OCI-LY3 (cell line): ENCODE results near the gene ETF1.
A peak's percentile ranks its signal among the peaks of the same experiment; 100 is the strongest.

Experiments
- H2AFZ ChIP-seq: fragments of 200-600, 300-600 bp; shearing (Covaris generic); 2 replicates; pipeline ENCODE4 v1.6.0; 2014; ENCODE audit warnings: antibody characterized with exemption, low read depth, low read length
- H3K27ac ChIP-seq: fragments of 200-600, 300-600 bp; sonication (generic); 2 replicates; pipeline ENCODE4 v1.5.1; 2014; ENCODE audit warnings: mild to moderate bottlenecking, low read length, moderate library complexity, mixed read lengths
- H3K27me3 ChIP-seq: fragments of 200-600, 300-600 bp; sonication (generic); 2 replicates; pipeline ENCODE4 v1.6.1; 2014; ENCODE audit warnings: low read depth, low read length, mixed read lengths
- H3K36me3 ChIP-seq: fragments of 200-600, 300-600 bp; sonication (generic); replicated peaks from 2 replicates; pipeline ENCODE3; 2014; ENCODE audit warnings: low read depth, low read length, mixed read lengths
- H3K4me1 ChIP-seq: fragments of 300-600, 200-600 bp; sonication (generic); 2 replicates; pipeline ENCODE4 v1.6.1; 2014; ENCODE audit warnings: low read length, mixed read lengths
- H3K4me2 ChIP-seq: fragments of 200-600, 300-600 bp; sonication (generic); 2 replicates; pipeline ENCODE4 v1.6.1; 2014; ENCODE audit warnings: low read length, mixed read lengths
- H3K4me3 ChIP-seq: fragments of 300-600, 200-600 bp; sonication (generic); 2 replicates; pipeline ENCODE4 v1.5.1; 2014; ENCODE audit warnings: antibody characterized with exemption, mild to moderate bottlenecking, low read length, moderate library complexity
- H3K79me2 ChIP-seq: fragments of 300-600, 200-600 bp; shearing (Covaris generic); 2 replicates; pipeline ENCODE4 v1.6.1; 2014; ENCODE audit warnings: mild to moderate bottlenecking, low read length, mixed read lengths
- H3K9ac ChIP-seq: fragments of 300-600, 200-600 bp; shearing (Covaris generic); 2 replicates; pipeline ENCODE4 v1.6.0; 2014; ENCODE audit warnings: mild to moderate bottlenecking, low read length, moderate library complexity
- H3K9me3 ChIP-seq: fragments of 200-600, 300-600 bp; shearing (Covaris generic); 2 replicates; pipeline ENCODE4 v1.6.1; 2014; ENCODE audit warnings: low read length, mixed read lengths; ENCODE audit not compliant: insufficient read depth
- H4K20me1 ChIP-seq: fragments of 200-600, 300-600 bp; sonication (generic); 2 replicates; pipeline ENCODE4 v1.6.1; 2016; ENCODE audit warnings: low read length, mixed read lengths; ENCODE audit not compliant: insufficient read depth
- EZH2phosphoT487 ChIP-seq: fragments of 200-600 bp; shearing (Covaris generic); IDR thresholded peaks from 2 replicates; pipeline ENCODE4 v1.6.1; 2018; ENCODE audit warnings: antibody characterized with exemption, mixed run types, low read depth
- TF ChIP-seq, protein P1 (sequence below): fragments of 200-600, 300-600 bp; sonication (generic); IDR thresholded peaks from 2 replicates; pipeline ENCODE4 v1.5.1; 2014; ENCODE audit warnings: antibody characterized with exemption, low read length, low read depth

The ETF1 gene

DNA sequence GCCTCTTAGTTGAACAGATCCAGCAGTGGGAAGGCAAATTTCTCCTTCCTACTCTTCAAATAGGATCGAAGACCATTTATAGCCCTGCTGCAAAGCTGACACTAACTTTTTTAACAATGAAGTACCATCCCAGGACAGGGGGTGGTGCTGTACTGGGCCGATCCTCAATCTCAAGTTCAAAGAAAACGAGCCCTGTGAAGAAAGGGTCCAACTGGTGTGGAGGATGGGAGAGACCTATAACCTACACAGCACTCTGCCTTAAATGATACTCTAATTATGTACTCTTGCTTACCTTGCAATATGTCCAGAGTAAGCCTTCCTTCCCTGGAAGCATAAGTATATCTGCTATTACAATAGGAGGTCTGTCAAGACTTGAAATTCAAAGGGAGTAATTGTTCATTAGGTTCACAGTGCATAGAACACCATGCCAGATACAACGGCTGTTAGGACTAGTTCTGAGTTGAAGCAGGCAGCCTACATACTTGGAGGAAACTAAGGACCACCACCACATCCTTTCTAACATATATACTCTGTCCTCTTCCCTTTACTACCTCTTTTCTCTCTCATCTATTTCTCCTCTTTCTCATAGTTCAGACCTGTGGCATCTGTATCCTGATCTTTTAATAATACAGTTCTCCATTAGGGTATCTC is 6.2 kb downstream of the ETF1 start:
- Histone ChIP-seq H3K4me1 (peaks cover 25% of the 10 kb centered on the region), H3K36me3 (peaks cover 41% of the 10 kb centered on the region), H2AFZ (no peak overlapping the region), H3K9ac (no peak overlapping the region), H3K4me2 (no peak overlapping the region), H4K20me1 (peaks cover 56% of the 10 kb centered on the region), H3K9me3 (no peaks in the 10 kb centered on the region), H3K27ac (no peak overlapping the region), H3K79me2 (peaks cover 97% of the 10 kb centered on the region), H3K27me3 (no peaks in the 10 kb centered on the region), H3K4me3 (no peak overlapping the region)
- TF ChIP-seq EZH2phosphoT487, result no peak
- TF ChIP-seq, protein P1, sequence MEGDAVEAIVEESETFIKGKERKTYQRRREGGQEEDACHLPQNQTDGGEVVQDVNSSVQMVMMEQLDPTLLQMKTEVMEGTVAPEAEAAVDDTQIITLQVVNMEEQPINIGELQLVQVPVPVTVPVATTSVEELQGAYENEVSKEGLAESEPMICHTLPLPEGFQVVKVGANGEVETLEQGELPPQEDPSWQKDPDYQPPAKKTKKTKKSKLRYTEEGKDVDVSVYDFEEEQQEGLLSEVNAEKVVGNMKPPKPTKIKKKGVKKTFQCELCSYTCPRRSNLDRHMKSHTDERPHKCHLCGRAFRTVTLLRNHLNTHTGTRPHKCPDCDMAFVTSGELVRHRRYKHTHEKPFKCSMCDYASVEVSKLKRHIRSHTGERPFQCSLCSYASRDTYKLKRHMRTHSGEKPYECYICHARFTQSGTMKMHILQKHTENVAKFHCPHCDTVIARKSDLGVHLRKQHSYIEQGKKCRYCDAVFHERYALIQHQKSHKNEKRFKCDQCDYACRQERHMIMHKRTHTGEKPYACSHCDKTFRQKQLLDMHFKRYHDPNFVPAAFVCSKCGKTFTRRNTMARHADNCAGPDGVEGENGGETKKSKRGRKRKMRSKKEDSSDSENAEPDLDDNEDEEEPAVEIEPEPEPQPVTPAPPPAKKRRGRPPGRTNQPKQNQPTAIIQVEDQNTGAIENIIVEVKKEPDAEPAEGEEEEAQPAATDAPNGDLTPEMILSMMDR, result peak; percentile 23; the same call in 1 of the 2 replicates

DNA sequence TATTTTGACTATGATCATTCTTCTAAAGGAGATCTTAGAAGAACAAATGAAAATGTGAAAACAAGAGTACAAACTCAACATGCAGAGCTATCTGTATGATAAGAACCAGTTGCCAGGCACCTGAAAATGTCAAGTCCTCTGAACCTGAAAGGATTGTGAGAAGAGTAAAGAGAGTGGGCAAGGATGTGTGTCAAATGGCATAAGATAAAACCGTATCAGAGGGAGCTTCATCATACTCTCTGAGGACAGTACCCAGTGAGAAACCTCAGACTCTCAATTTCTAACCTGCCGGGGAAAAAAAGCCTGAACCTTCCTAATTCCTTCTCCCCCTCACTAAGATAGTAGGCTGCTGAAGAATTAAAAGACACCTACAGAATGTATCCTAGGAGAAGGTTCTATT is 6.8 kb downstream of the ETF1 start:
- no peak overlapping the region for H3K4me2 ChIP-seq
- peaks cover 39% of the 10 kb centered on the region for H3K36me3 ChIP-seq

DNA sequence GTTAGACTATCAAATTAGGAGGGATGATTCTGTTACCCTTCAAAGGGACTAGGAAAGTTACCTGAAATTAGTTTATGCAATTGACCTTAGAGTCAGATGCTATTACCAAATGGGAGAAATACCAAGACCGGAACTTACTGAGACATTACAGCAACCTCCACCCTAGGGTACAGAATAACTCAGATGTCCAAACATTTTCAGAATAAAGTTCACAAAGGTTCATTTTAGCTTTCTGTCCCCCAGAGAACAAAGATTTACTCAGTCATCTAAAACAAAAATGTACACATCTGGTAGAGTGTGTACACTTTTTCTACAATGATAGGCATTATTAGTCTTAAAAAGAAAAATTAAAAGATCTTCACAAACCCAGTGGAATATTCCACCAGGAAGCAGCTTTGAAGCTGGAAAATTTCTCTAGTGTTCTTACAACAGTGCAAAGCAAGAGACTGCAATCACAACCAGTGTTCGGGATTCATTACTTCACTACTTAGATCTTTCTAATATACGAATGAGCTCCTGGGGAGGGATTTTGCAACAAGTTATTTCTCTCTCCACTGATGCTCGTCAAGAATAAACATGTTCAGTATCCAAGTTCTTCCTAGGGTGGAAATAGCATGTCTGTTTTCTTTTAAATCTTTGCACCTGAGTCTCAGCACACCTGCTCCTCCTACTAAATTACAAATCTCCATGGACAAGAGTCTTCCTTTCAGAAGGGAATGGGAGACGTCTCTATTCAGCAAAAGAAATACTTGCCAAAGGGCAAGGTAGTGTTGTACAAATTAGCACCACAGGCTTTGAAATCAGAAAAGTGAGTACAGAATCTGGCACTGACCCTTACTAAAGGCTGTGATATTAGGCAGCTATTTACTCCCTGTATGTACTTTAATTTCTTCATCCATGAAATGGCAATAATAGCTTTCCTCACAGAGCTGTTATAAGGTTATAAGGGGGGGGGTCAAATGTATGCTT is 8.8 kb downstream of the ETF1 start:
- TF ChIP-seq EZH2phosphoT487, result no peak
- TF ChIP-seq, protein P1, result no peak
- Histone ChIP-seq H3K27ac (no peak overlapping the region), H3K4me3 (no peak overlapping the region), H3K4me2 (no peak overlapping the region), H3K4me1 (0 out of 2 replicates have a peak, but pooled peaks cover 4% of the 10 kb centered on the region), H2AFZ (no peak overlapping the region), H3K9me3 (no peaks in the 10 kb centered on the region), H3K36me3 (peaks cover 23% of the 10 kb centered on the region), H3K79me2 (peaks cover 97% of the 10 kb centered on the region), H3K9ac (no peak overlapping the region), H4K20me1 (peaks cover 48% of the 10 kb centered on the region), H3K27me3 (no peaks in the 10 kb centered on the region)

More for the DNA sequence above, 6.8 kb downstream of the ETF1 start:
- H2AFZ ChIP-seq, result no peak overlapping the region
- peaks cover 97% of the 10 kb centered on the region for H3K79me2 ChIP-seq
- H4K20me1 ChIP-seq, result peaks cover 55% of the 10 kb centered on the region
- TF ChIP-seq, protein P1, result no peak
- TF ChIP-seq EZH2phosphoT487, result no peak
- no peak overlapping the region for H3K4me3 ChIP-seq
- H3K4me1 ChIP-seq, result peaks cover 22% of the 10 kb centered on the region
- no peak overlapping the region for H3K27ac ChIP-seq
- H3K9ac ChIP-seq, result no peak overlapping the region
- H3K9me3 ChIP-seq, result no peaks in the 10 kb centered on the region
- H3K27me3 ChIP-seq, result no peaks in the 10 kb centered on the region

DNA sequence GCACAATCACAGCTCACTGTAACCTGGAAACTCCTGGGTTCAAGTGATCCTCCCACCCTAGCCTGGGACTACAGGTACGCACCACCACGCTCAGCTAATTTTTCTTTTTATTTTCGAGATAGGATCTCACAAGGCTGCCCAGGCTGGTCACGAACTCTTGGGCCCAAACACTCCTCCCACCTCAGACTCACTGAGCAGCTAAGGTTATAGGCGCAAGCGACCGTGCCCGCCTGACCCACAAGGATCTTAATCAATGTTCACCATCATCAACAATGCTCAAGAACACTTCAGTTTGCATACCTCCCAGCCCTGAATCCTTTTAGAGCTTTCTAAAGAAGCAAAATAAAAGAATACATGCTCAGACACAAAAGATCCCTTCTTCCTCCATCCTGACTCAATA is 13.2 kb downstream of the ETF1 start:
- no peak overlapping the region for H3K27ac ChIP-seq

More for the DNA sequence above, 13.2 kb downstream of the ETF1 start:
- H3K4me1 ChIP-seq, result peaks cover 25% of the 10 kb centered on the region
- H3K4me2 ChIP-seq, result no peak overlapping the region
- peaks cover 43% of the 10 kb centered on the region for H4K20me1 ChIP-seq
- H3K27me3 ChIP-seq, result no peaks in the 10 kb centered on the region
- H3K79me2 ChIP-seq, result peaks cover 100% of the 10 kb centered on the region
- H3K4me3 ChIP-seq, result no peak overlapping the region
- no peak for TF ChIP-seq EZH2phosphoT487
- TF ChIP-seq, protein P1, result no peak
- H2AFZ ChIP-seq, result no peak overlapping the region
- no peaks in the 10 kb centered on the region for H3K9me3 ChIP-seq
- no peak overlapping the region for H3K9ac ChIP-seq
- H3K36me3 ChIP-seq, result peaks cover 25% of the 10 kb centered on the region
